ENCODE results near the gene ARFGAP1.

The ARFGAP1 gene

GRCh38 chr20:63290136-63290676, 17.6 kb downstream of the ARFGAP1 start:
- H3K4me3 ChIP-seq (replicated peaks; ENCODE audit: low read depth, low read length) = no peak overlapping the region
- no peak for DNase-seq (ENCODE audit: extremely low read depth, insufficient read length)
- no peaks in the 10 kb centered on the region for H3K27me3 ChIP-seq (replicated peaks; ENCODE audit: control insufficient read depth, insufficient read depth, low read length)
- peaks cover 10% of the 10 kb centered on the region for H3K36me3 ChIP-seq (ENCODE audit: control insufficient read depth, insufficient read depth, low read length)
- TF ChIP-seq CTCF (IDR thresholded peaks at IDR 0.05; ENCODE audit: insufficient read depth, low read length, poor library complexity, severe bottlenecking) = no peak

- Histone ChIP-seq H3K36me3 (ENCODE audit: control insufficient read depth, insufficient read depth, low read length) (peaks cover 9% of the 10 kb centered on the region), H3K4me3 (replicated peaks; ENCODE audit: low read depth, low read length) (no peak overlapping the region), H3K27me3 (replicated peaks; ENCODE audit: control insufficient read depth, insufficient read depth, low read length) (no peaks in the 10 kb centered on the region)
- peak; percentile 85 for TF ChIP-seq CTCF (IDR thresholded peaks at IDR 0.05; ENCODE audit: insufficient read depth, low read length, poor library complexity, severe bottlenecking)
- DNase-seq (ENCODE audit: extremely low read depth, insufficient read length) = peak; percentile 61
These were observed 18.3 kb downstream of the ARFGAP1 start for GRCh38 chr20:63290677-63291472.

- no peak for TF ChIP-seq CTCF (IDR thresholded peaks at IDR 0.05; ENCODE audit: insufficient read depth, low read length, poor library complexity, severe bottlenecking)
- no peaks in the 10 kb centered on the region for H3K27me3 ChIP-seq (replicated peaks; ENCODE audit: control insufficient read depth, insufficient read depth, low read length)
- H3K36me3 ChIP-seq (ENCODE audit: control insufficient read depth, insufficient read depth, low read length) = peaks cover 8% of the 10 kb centered on the region
- DNase-seq (ENCODE audit: extremely low read depth, insufficient read length) = no peak
- H3K4me3 ChIP-seq (replicated peaks; ENCODE audit: low read depth, low read length) = no peak overlapping the region
These were observed 19.2 kb downstream of the ARFGAP1 start for GRCh38 chr20:63291811-63292210.

- no peak for DNase-seq (ENCODE audit: extremely low read depth, insufficient read length)
- TF ChIP-seq CTCF (IDR thresholded peaks at IDR 0.05; ENCODE audit: insufficient read depth, low read length, poor library complexity, severe bottlenecking) = no peak
- Histone ChIP-seq H3K27me3 (replicated peaks; ENCODE audit: control insufficient read depth, insufficient read depth, low read length) (no peaks in the 10 kb centered on the region), H3K36me3 (ENCODE audit: control insufficient read depth, insufficient read depth, low read length) (peaks cover 8% of the 10 kb centered on the region), H3K4me3 (replicated peaks; ENCODE audit: low read depth, low read length) (no peak overlapping the region)
These were observed 19.7 kb downstream of the ARFGAP1 start for GRCh38 chr20:63292292-63292701.

- DNase-seq (ENCODE audit: extremely low read depth, insufficient read length) = no peak
- Histone ChIP-seq H3K36me3 (ENCODE audit: control insufficient read depth, insufficient read depth, low read length) (peaks cover 8% of the 10 kb centered on the region), H3K4me3 (replicated peaks; ENCODE audit: low read depth, low read length) (no peak within 1 kb of the TSS), H3K27me3 (replicated peaks; ENCODE audit: control insufficient read depth, insufficient read depth, low read length) (no peaks in the 10 kb centered on the region)
- no peak for TF ChIP-seq CTCF (IDR thresholded peaks at IDR 0.05; ENCODE audit: insufficient read depth, low read length, poor library complexity, severe bottlenecking)
These were observed 20.3 kb downstream of the ARFGAP1 start, which contains the start of gene COL20A1 for GRCh38 chr20:63292904-63293303. COL20A1 (plus strand) TSS chr20:63293186; CDS start chr20:63295108, 1,922 bp downstream.
